Measurements from ENCODE around the gene POLN. TPM values are rescaled to one million over a fixed set of nuclear protein-coding genes. Genes with fewer than 3 reads are reported as not detected.
"Not testable (repeated sequence)": the region's sequence is repeated elsewhere in the genome, so short reads cannot be mapped to it uniquely, and the experiment has no call there.

The POLN gene
- polyA plus RNA-seq, 1 experiment = 0.35 TPM

DNA sequence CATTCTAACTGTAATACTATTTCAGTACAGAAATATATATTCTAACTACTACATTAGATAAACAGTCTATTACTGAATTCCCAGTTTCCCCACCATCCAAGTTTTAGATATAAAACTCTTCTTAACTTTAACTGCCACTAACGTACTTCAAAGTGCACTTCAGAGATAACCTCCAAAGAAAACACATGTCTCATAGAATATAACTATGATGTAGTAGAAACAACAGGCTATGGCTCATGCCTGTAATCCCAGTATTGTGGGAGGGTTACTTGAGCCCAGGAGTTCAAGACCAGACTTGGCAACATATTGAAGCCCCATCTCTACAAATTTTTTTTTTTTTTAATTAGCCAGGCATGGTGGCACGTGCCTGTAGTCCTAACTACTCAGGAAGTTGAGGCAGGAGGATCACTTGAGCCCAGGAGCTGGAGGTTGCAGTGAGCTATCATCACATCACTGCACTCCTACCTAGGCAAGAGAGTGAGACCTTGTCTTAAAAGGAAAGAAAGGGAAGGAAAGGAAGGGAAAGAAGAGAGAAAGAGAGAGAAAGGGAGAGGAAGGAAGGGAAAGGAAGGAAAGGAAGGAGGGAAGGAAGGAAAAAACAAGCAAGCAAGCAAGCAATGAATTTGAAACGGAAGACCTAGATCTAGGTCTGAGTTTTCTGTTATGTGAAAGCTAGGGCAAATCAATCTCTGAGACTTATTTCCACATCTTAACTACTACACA is 4.8 kb downstream of the POLN start:
- no peaks in the 10 kb centered on the region for H3K27me3 ChIP-seq (ENCODE audit: control insufficient read depth, insufficient read depth, low read length)
- CTCF ChIA-PET = interaction anchor here (3.2 kb wide), 1 partner anchor 17 kb away, joined by 17 read pairs; no protein-coding TSS in a partner anchor
- H3K9me3 ChIP-seq (ENCODE audit: control insufficient read depth, insufficient read depth, low read length) = no peaks in the 10 kb centered on the region; the same call in 1 of the 2 replicates
- H3K4me3 ChIP-seq (ENCODE audit: low read depth, low read length) = no peak overlapping the region
- DNase-seq (ENCODE audit: low read depth, low spot score) = no peak
- POLR2A ChIA-PET = no interaction called here
- H3K27ac ChIP-seq (ENCODE audit: low read depth, low read length) = no peak overlapping the region
- TF ChIP-seq, protein P1, sequence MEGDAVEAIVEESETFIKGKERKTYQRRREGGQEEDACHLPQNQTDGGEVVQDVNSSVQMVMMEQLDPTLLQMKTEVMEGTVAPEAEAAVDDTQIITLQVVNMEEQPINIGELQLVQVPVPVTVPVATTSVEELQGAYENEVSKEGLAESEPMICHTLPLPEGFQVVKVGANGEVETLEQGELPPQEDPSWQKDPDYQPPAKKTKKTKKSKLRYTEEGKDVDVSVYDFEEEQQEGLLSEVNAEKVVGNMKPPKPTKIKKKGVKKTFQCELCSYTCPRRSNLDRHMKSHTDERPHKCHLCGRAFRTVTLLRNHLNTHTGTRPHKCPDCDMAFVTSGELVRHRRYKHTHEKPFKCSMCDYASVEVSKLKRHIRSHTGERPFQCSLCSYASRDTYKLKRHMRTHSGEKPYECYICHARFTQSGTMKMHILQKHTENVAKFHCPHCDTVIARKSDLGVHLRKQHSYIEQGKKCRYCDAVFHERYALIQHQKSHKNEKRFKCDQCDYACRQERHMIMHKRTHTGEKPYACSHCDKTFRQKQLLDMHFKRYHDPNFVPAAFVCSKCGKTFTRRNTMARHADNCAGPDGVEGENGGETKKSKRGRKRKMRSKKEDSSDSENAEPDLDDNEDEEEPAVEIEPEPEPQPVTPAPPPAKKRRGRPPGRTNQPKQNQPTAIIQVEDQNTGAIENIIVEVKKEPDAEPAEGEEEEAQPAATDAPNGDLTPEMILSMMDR (IDR thresholded peaks at IDR 0.05; ENCODE audit: low read depth, low read length) = no peak

DNA sequence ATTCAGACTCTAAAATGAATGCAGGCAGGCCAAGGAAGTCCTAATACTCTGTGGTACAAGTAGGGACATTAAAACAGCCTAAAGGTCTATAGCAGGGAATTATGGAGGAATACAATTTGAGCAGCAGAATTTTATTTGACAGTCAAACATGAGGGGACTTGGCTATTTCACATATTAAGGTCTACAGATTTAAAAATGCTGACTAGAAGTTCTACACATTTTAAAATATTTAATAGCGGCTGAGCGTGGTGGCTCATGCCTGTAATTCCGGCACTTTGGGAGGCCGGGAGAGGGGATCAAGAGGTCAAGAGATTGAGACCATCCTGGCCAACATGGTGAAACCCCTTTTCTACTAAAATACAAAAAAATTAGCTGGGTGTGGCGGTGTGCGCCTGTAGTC is 10.8 kb downstream of the POLN start:
- TF ChIP-seq, protein P1 (IDR thresholded peaks at IDR 0.05; ENCODE audit: low read depth, low read length) = no peak
- Histone ChIP-seq H3K27me3 (ENCODE audit: control insufficient read depth, insufficient read depth, low read length) (no peaks in the 10 kb centered on the region), H3K27ac (ENCODE audit: low read depth, low read length) (no peak overlapping the region), H3K9me3 (ENCODE audit: control insufficient read depth, insufficient read depth, low read length) (no peaks in the 10 kb centered on the region), H3K4me3 (ENCODE audit: low read depth, low read length) (no peak overlapping the region)
- DNase-seq (ENCODE audit: low read depth, low spot score) = no peak
- ChIA-PET CTCF (interaction anchor here (1.1 to 2.3 kb wide), 2 partner anchors 11 to 210 kb away, joined by 3 to 12 read pairs; no protein-coding TSS in a partner anchor), POLR2A (no interaction called here)

DNA sequence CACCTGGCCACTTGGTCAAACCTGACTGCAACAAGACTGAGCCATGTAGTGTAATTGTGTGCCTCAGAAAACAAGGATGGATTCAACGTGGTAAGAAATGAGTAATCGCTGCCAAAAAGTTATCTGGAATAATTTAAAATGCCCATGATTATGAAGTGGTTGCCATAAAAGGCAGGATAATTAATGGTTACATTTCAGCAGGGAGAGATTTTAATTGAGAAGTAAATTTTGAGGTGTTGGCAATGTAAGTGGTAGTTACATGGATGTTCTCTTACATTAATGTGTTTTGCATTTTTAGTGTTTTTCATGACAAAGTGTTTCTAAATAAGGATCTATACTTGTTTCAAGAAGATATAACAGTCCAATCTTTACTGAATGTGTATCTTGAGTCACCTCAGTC is 15.7 kb downstream of the POLN start:
- Histone ChIP-seq H3K27me3 (ENCODE audit: control insufficient read depth, insufficient read depth, low read length) (no peaks in the 10 kb centered on the region), H3K9me3 (ENCODE audit: control insufficient read depth, insufficient read depth, low read length) (no peaks in the 10 kb centered on the region), H3K27ac (ENCODE audit: low read depth, low read length) (no peak overlapping the region), H3K4me3 (ENCODE audit: low read depth, low read length) (no peak overlapping the region)
- no peak for DNase-seq (ENCODE audit: low read depth, low spot score)
- ChIA-PET POLR2A (no interaction called here), CTCF (no interaction called here)
- TF ChIP-seq, protein P1 (IDR thresholded peaks at IDR 0.05; ENCODE audit: low read depth, low read length) = no peak

DNA sequence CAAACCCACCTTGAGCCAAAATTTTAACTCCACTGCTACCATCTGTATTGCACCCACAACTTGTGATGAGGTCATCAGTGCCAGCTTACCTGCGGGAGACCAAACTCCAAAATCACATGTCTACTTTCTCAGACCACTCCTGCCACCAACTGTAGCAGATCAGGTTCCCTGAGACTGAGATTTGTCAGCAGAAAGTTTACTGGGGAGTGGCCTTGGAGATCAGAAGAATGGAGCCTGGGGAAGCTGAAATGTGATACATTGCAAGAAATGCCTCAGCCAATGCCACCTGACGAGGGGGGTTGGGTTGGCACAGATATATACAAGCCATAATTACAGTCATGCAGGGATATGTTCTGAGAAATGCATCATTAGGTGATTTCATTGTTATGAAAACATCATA is 19.1 kb downstream of the POLN start:
- POLR2A ChIA-PET = interaction anchor here (0.6 kb wide), 1 partner anchor 179 kb away, joined by 3 read pairs; no protein-coding TSS in a partner anchor
- Histone ChIP-seq H3K4me3 (ENCODE audit: low read depth, low read length) (no peak overlapping the region), H3K27me3 (ENCODE audit: control insufficient read depth, insufficient read depth, low read length) (no peaks in the 10 kb centered on the region), H3K9me3 (ENCODE audit: control insufficient read depth, insufficient read depth, low read length) (no peaks in the 10 kb centered on the region), H3K27ac (ENCODE audit: low read depth, low read length) (no peak overlapping the region)
- TF ChIP-seq, protein P1 (IDR thresholded peaks at IDR 0.05; ENCODE audit: low read depth, low read length) = no peak
- CTCF ChIA-PET = no interaction called here
- no peak for DNase-seq (ENCODE audit: low read depth, low spot score)

DNA sequence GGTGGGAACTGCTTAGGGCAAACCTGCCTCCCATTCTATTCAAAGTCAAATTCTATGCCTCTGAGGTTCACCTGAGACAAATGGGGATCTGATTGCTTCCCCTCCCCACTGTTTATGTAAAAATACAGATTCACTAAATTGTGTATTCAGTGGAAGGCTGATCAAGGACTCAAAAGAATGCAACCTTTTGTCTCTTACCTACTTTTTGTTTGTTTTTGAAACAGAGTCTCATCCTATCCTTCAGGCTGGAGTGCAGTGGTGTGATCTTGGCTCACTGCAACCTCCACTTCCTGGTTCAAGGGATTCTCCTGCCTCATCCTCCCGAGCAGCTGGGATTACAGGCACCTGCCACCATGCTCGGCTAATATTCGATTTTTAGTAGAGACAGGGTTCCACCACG is 20.5 kb downstream of the POLN start:
- DNase-seq (ENCODE audit: low read depth, low spot score); POLR2A ChIA-PET; H3K27me3 ChIP-seq (ENCODE audit: control insufficient read depth, insufficient read depth, low read length); H3K9me3 ChIP-seq (ENCODE audit: control insufficient read depth, insufficient read depth, low read length); H3K27ac ChIP-seq (ENCODE audit: low read depth, low read length); H3K4me3 ChIP-seq (ENCODE audit: low read depth, low read length): not testable (repeated sequence)
- CTCF ChIA-PET = interaction anchor here (0.6 to 2.9 kb wide), 9 partner anchors 9 to 243 kb away, joined by 3 to 18 read pairs (median 8); no protein-coding TSS in a partner anchor

Data from AG04450 (cell line).